Activated CD4-positive, CD25-positive, alpha-beta regulatory T cell (primary cell): ENCODE measurements around the gene URI1.

ENCODE experiments used
- DNase-seq, 4 experiments: peaks; one replicate each; lab custom pipeline; 2025; lab: John Stamatoyannopoulos, UW

URI1 gene

DNA sequence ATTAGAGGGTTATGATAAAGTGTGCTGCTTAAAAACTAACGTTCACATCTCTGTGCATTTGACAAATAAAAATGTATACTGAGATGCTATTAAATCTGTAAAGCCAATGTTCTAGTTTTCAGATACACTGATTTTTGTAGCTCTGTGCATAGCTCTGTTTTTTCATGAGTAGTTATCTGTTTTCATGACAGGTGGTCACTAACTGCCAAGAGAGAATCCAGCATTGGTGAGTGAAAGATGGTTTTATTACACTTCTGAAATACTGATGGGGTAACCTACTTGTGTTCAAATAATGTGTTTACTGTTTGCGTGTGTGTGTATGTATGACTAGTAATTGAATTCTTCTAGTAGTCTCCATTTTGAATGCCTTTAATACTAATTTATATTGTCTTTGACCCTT, 29.0 kb downstream of the URI1 start:
- DNase-seq = no peak

DNA sequence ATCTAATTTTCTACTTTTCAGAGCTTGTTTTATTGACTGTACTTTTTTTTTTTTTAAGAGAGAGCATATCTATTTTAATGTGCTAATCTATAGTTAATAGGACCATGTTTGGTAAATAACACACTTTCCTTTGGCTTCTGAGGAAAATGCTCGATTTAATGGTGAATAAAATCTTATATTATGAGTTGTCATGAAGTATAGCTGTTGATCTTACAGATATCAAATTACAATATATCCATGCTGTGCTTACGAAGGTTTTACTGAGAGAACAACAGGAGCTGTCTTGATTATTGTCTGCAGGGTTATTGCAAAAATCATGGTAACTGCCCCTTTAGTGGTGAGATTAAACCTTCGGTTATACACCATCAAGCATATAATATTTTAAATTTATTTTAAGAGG, 29.6 kb downstream of the URI1 start:
- no peak for DNase-seq

DNA sequence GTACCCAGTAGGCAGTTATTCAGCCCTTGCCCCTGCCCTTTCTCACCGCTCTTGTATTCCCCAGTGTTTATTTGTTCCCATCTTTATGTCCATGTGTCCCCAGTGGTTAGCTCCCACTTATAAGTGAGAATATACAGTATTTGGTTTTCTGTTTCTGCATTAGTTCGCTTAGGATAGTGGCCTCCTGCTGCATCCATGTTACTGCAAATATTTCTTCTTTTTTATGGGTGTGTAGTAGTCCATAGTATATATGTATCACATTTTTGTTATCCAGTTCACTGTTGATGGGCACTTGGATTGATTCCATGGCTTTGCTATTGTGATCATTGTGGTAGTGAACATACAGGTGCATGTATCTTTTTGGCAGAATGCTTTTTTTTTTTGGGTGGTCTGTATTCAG, 32.7 kb downstream of the URI1 start:
- no peak for DNase-seq

DNA sequence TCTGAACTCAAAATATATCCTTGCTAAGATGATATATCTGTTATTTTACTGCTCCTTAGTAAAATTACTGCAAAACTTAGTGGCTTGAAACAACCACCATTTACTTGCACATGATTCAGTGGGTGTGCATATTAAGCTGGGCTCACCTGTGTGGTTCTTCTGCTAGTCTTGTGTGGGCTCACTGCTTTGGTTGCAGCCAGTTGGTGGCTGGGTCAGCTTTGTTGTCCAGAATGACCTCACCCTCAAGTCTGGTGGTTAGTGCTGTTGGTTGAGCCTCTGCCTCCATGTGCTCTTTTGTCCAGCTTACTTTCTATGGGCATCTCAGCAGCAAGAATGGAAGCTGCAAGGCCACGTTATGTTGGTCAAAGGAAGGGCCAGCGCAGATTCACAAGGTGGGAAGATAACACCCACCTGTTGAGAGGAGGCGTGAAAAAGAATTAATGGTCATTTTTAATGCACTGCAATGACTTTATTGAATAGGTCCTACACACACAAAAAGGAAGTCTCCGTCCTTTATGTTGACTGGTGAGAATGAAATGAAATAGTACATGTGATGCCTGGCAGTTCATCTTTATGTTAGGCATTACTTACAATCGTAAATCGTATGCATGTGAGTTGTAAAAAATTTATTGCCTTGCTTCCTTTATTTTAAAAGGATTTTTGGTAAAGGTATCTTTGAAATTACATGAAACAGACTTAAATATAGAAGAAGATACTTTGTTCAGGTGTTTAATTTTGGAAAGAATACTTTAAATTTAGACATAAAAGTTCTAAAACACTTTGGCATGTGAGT, 34.3 kb downstream of the URI1 start:
- DNase-seq = no peak

DNA sequence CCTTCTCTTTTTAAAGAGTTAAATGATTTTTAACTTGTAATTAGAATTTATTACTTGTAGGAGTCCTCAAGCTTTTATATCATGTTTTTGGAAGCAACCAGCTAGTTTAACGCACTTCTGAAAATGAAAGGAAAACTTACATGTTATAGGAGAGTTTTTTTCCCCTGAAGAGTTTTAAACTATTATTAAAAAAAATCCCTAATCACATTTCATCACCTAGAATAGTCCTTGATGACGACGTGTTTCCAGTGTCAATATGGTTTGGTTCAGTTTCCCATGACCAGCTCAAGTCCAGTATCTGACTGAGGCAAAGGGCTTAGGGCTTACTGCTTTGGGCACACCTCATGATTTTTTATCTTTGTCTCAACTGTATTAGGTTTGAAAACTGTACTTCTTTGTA, 36.0 kb downstream of the URI1 start:
- no peak for DNase-seq

DNA sequence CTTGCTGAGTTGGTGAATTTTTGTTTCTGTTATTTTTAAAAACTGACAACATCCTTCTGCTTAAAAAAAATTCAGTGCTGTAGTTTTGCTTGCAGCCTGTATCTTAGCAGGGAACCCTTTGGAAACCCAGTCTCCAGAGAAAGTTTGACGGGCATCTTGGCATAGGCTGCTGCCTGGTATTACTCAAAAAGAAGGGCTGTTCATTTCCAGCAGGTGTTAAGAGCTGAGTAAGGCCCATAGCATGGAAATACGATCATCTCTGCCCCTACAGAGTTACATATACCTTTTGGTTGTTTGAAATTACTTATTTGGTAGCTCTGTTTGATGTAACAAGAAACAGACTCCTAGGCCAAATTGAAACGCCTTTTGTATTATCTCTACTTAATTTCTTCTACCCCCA, 41.5 kb downstream of the URI1 start:
- DNase-seq = no peak

DNA sequence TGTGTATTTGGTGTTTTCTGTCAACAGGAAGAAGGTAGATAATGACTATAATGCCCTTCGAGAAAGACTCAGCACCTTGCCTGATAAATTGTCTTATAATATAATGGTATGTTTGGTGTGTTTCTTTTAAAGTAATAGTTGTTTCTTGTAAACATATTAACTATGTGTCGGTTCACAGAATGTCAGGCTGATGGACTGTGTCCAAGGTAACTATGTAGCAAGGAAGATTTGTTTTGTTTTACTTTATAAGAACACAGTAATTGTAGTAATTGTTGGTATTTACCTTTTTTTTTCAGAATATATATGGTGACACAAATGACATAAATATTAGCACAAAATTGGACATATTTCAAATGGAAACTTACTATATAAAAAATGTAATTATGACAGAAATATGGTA, 43.2 kb downstream of the URI1 start:
- DNase-seq = no peak

DNA sequence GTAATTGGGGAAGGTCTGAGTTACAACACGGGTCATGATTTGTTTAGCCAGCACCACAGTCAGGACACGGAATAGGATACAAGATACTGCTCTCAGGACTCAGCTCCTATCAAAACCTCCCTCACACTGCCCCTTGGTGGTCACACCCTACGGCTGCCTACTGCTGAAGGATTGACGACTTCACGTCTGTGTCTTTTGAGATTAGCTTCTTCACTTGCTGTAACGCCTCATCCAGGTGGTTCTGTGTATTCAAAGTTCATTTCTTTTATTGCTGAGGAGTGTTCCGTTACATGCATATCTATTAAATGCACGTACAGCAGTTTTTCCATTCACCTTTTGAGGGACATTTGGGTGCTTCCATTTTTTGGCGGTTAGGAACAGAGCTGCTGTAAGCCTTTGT, 46.3 kb downstream of the URI1 start:
- no peak for DNase-seq

DNA sequence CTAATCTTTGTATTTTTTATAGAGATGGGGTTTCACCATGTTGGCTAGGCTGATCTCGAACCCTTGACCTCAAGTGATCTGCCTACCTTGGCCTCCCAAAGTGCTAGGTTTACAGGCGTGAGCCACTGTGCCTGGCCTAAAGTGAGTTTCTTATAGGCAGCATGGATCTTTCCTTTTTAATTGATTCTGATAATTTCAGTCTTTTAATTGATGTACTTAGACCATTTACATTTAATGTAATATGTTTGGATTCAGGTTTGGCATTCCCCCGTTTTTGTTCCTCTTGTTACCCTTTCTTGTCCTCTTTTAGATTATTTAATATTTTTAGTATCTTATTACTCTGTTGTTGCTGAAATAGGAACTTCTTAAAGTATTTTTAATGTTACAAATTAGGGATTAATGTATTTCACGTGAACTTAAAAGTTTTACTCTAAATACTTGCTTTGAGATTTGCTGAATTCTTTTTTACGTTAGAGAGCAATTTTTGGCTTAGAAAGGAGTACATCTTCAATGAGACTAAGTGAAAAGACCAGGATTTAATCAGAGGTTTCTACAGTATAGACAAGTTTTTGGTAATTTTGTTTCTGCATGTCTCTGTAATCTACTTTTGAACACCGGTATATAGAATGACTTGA, 50.3 kb downstream of the URI1 start:
- no peak for DNase-seq

DNA sequence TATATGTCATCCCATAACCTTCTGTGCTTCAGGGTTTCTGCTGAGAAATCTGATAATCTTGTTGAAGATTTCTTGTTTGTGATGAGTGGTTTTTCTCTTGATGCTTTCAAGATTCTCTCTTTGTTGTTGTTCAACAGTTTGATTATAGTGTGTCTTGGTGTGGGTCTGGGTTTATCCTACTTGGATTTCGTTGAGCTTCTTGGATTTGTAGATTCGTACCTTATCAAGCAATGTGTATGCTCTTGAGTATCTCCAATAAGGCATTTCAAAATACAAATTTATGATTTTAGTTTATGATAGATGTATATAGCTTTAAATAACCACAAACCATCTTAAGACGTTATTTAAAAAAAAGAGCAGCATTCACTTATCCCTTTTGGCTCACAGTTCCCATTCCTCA, 57.5 kb downstream of the URI1 start:
- DNase-seq = no peak

DNA sequence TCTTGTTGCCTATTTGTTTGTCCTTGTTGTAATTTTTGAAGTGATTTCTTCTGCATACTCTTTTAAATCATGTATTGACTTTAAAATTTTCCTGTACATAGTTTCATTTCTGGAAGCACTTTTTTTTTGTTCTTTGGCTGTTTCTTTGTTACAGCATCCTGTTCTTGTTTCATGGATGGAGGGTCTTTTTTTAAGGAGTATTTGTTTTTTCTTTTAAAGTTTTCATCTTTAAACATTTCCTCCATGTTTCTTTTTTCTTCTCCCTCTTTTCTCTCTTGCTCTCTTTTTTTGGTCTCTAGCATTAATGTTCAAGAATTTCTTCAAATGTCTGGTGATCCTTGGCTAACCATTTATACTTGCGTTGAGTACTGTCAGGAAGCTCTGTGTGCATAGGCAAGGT, 58.8 kb downstream of the URI1 start:
- DNase-seq = no peak

DNA sequence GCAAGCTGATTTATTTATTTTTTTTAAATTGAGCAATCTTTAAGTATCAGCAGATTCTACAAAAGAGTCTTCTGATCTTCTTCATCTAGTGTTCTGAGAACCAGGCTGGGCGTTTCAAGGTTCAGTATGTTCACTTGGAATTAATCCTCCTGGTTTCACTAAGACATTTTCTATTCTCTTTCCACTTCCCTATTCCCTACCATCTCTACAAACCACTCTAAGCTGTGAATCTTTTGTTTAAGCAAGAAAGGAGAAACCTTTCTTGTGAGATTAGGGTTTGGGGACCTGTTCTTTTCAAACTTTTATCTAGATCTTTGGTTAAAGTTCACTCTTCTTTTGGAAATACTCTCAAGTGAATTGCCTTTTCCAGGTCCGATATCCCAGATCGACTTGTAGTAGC, 59.3 kb downstream of the URI1 start:
- no peak for DNase-seq

DNA sequence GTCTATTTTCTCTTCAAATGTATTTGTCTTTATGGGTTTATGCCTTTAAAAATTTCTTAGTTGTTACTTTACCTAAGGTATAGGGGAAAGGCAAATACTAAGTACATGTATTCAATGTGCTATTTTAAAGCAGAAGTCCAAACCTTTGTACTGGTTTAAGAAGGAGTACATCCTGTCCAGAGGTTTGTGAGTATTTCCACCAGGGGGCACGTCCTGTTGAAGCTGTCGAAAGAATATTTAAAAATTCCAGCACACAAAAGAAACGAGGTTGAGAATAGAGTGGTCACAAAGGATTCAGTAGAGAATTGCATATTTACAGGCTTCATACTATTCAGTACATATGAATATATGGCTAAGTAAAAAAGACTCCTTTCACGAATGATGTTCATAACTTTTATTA, 59.8 kb downstream of the URI1 start:
- no peak for DNase-seq

DNA sequence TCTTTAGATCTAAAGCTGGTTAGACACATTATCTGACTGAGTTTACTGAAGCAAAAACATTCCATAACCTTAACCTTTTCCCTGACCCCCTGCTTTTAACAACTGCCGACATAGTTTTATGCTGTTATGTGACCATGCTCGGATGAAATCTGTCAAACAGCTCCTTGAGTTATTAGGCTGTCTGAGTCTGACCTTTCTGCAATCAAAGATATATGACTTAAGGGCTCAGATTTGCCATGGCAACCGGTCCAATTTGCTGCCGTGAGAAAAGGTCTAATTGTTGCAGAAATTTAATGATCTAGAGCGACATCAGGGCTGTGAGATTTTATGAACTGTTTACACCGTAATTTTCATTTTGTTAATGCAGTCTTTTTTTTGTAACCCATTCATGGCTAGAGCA, 61.8 kb downstream of the URI1 start:
- no peak for DNase-seq

DNA sequence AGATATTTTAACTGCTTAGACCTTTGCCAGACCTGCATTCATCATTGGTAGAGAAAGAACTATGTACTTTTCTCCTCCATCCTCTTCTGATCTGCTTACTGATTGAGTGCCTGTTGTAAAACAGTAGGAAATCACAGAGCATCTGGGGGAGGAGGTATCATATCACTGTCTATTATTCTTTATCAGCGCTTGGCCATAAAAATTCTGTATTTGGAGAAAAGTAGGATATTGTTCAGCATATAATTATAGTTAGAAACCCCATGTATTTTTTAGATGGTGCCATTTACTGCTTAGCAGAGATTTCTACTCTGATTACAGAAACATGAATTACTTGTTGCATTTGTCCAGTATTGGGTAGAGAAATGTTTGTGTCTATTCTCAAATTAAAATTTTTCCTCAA, 62.4 kb downstream of the URI1 start:
- no peak for DNase-seq

DNA sequence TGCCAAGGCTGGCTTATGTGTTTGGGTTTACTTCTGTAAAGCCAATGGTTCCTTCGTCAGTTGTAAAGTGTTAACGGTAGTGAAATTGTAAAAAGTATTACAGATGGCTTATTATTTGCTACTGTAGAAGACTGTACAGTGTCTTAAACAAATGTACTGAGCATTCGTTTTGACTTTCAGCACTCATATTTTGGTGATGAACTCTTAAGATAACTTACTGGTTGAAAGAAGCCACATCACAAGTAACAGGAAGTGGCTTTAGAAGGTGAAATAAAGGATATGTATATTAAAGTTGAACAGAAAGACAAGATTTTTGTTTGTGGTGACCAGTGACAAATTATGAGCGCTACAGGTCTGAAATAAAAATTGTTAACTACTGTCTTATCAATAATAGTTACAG, 64.2 kb downstream of the URI1 start:
- no peak for DNase-seq

DNA sequence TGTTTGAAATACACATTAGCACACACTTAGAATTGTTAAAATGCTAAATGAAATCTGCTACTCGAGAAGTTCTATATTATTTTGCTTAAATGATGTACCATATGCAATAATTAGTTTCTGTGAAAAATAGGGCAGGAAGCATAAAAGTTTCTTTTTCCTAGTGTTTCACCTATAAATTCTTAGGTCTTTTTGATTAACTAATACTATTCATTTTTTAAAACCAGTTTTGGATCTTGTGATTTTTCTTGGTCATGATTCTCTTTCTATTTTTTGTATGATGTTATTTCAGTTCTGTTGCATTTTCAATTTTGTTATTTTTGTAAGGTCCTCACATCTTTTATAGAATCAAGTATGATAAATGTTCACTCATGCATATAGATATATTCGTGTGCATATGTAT, 66.1 kb downstream of the URI1 start:
- DNase-seq = no peak

DNA sequence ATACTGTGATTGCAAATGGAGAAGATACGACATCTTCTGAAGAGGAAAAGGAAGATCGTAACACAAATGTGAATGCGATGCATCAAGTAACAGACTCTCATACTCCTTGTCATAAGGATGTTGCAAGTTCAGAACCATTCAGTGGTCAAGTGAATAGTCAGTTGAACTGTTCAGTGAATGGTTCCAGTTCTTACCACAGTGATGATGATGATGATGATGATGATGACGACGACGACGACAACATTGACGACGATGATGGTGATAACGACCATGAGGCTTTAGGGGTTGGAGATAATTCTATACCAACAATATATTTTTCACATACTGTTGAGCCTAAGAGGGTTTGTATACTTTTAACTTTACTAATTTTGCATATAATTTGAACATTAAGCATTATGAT, 67.0 kb downstream of the URI1 start:
- DNase-seq = no peak

DNA sequence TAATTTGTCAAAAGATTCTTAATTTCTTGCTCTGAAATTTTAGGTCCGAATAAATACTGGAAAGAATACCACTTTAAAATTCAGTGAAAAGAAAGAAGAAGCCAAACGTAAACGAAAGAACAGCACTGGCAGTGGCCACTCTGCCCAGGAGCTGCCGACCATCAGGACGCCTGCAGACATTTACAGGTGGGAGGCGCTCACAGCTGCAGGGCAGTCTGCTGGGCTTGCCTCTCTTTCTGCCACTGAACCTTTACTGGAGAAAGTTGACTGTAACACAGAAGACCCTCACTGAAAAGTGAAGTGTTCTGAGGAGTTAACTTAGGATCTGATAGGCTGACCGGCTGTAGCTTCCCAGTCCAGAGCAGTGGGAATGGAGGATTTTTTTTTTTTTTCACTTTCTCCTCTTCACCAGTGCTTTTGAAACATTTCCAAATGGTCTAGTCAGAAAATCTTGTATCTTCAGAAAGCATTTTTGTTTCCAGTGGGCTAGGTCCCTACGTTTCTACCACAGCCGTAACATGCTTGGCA, 69.1 kb downstream of the URI1 start:
- DNase-seq = no peak

DNA sequence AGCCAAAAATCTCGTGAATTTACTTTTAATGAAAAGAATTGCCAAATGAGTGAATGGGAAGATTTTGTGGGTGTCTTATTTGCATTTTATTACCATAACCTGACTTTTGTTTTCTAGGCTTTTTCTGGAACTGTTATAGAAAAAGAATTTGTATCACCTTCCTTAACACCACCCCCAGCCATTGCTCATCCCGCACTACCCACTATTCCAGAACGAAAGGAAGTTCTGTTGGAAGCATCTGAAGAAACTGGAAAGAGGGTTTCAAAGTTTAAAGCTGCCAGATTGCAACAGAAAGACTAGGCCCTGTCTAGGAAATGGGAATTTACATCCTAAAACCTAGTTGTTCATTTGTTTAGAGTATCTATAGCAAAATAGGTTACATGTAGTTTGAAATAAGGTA, 72.7 kb downstream of the URI1 start:
- no peak for DNase-seq

DNA sequence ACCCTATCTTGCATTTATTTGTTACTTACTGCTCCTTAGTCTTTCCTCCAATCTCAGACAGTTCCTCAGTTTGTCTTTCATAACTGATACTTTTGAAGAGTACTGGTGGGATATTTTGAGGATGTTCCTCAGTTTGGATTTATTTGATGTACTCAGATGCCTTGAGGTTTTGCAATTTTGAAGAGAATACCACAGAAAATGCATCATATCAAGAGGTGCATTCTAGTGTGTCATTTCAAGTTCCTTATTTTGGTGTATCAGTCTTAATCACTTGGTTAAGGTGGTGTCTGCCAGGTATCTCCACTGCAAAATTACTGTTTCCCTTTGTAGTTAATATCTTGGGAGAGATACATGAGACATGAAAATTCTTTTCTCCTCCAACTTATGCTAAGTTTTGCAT, 75.1 kb downstream of the URI1 start:
- no peak for DNase-seq

DNA sequence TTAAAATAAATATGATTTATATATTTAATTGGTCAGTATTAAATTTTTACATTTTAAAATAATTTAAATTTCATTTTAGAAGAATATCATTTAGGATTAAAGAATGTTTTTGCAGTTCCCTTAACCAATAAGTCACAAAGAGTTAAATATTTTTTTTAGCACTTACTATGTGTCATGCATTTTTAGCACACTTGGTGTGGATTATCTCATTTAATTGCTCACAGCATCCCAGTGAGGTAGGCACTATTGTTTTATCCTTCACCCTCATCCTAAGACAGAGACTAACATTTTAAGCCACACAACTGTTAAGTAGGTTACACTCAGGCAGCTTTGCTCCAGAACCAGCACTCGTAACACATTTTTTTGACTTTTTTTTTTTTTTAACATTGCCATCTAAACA, 78.2 kb downstream of the URI1 start:
- DNase-seq = no peak

DNA sequence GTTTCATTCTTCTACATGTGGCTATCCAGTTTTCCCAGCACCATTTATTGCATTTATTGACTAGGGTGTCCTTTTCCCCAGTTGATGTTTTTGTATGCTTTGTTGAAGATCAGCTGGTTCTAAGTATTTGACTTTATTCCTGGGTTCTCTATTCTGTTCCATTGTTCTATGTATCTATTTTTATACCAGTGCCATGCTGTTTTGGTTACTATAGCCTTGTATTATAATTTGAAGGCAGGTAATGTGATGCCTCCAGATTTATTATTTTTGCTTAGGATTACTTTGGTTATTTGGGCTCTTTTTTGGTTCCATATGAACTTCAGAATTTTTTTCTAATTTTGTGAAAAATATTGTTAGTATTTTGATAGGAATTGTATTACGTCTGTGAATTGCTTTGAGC, 80.6 kb downstream of the URI1 start:
- DNase-seq = no peak

DNA sequence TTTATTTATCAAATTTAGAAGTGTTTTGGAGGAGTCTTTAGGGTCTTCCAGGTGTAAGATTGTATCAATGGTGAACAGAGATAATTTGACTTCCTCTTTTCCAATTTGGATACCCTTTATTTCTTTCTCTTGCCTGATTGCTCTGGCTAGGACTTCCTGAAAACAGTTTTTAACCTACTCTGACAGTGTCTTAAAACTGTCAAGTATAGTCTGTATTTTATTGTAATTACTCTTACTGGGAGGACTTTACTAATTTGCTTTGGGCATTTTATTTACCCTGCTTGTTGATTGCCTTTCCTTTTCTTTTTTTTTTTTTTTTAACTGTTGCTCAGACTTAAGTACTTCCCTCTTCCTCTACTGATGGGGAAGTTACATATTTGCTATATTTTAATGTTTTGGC, 81.3 kb downstream of the URI1 start:
- no peak for DNase-seq
